ENCODE measurements around the gene IFIH1. TPM values are rescaled to one million over a fixed set of nuclear protein-coding genes. Genes with fewer than 3 reads are reported as not detected.

IFIH1 gene
- total RNA-seq, 1 experiment from 2014 or later, result 18.6 TPM

GRCh38 chr2:162217598-162217997 is 100.9 kb downstream of the IFIH1 start:
- DNase-seq (ENCODE audit: low spot score), result no peak

Other genes with a start within 250 kb of the IFIH1 start
- gene DPP4, start 244.5 kb downstream of the IFIH1 start, total RNA-seq (2014; rRNA removed; shearing (Covaris generic)), result not detected in 2 replicates
- gene GCG, start 166.4 kb downstream of the IFIH1 start, total RNA-seq (2014; rRNA removed; shearing (Covaris generic)), result not detected in 2 replicates
- 2.1 and 3.3 TPM in 2 replicates for gene FAP, start 75.2 kb downstream of the IFIH1 start, total RNA-seq (2014; rRNA removed; shearing (Covaris generic))
- gene GCA, start 25.4 kb upstream of the IFIH1 start, total RNA-seq (2014; rRNA removed; shearing (Covaris generic)), result 11.3 and 16.8 TPM in 2 replicates

Data from H4 (cell line).